HEK293 (cell line): Measurements from ENCODE around the gene KDM3B.

Source experiments
- CTCF ChIA-PET: fragments of 350-600 bp; formaldehyde crosslinking; extraction: SDS; loops from one replicate; lab custom pipeline; 2021; ENCODE audit warnings: antibody characterized with exemption; lab: Yijun Ruan, JAX
- POLR2A ChIA-PET: fragments of 300-600 bp; formaldehyde crosslinking; extraction: SDS; loops from one replicate; lab custom pipeline; 2020; ENCODE audit warnings: antibody characterized with exemption, inconsistent platforms; lab: Yijun Ruan, JAX
- H3K27ac ChIP-seq: fragments of 200-500 bp; sonication (Bioruptor generic); 2 replicates; pipeline ENCODE4 v1.5.1; 2014; ENCODE audit warnings: low read depth, low read length, control low read depth, inconsistent platforms; ENCODE audit errors: extremely low read depth
- H3K36me3 ChIP-seq, 2 experiments: fragments of 200-500 bp in 1 of 2; sonication (Bioruptor generic) in 1 of 2; 1 replicate in 1 of 2; 2 replicates in 1 of 2; pipeline ENCODE4 v1.5.1; 2014 to 2017; ENCODE audit warnings: inconsistent platforms in 2 of 2, low read length in 2 of 2; ENCODE audit not compliant: control insufficient read depth in 2 of 2, insufficient read depth in 1 of 2
- H3K4me1 ChIP-seq: fragments of 200-500 bp; sonication (Bioruptor generic); 2 replicates; pipeline ENCODE4 v1.5.1; 2014; ENCODE audit warnings: mild to moderate bottlenecking, low read length, inconsistent platforms; ENCODE audit not compliant: control insufficient read depth, insufficient read depth
- H3K4me3 ChIP-seq: 2 replicates; pipeline ENCODE4 v1.5.1; 2011; ENCODE audit warnings: low read depth, mild to moderate bottlenecking, control low read depth, low read length, moderate library complexity
- H3K9me3 ChIP-seq: fragments of 200-500 bp; sonication (Bioruptor generic); 2 replicates; pipeline ENCODE4 v1.5.1; 2014; ENCODE audit warnings: low read depth, low read length, inconsistent platforms; ENCODE audit not compliant: control insufficient read depth, insufficient read depth
- HOXC10 ChIP-seq: sonication (generic); formaldehyde crosslinking; IDR thresholded peaks from 2 replicates; pipeline ENCODE4 v1.8.1; 2023; ENCODE audit warnings: mild to moderate bottlenecking, missing genetic modification reagents
- MZF1 ChIP-seq: fragments of 450-650 bp; formaldehyde crosslinking; IDR thresholded peaks from 2 replicates; pipeline ENCODE4 v1.5.1; 2017; ENCODE audit warnings: missing biosample characterization, missing genetic modification characterization, borderline replicate concordance
- TCF7L2 ChIP-seq: IDR thresholded peaks from 2 replicates; pipeline ENCODE4 v1.6.1; 2011; ENCODE audit warnings: low read depth, mild to moderate bottlenecking, inconsistent platforms, low read length, moderate library complexity, borderline replicate concordance
- ZEB2 ChIP-seq: fragments of 450-650 bp; formaldehyde crosslinking; IDR thresholded peaks from 2 replicates; pipeline ENCODE4 v1.5.1; 2016; ENCODE audit warnings: missing biosample characterization, missing genetic modification characterization
- ZNF184 ChIP-seq: fragments of 450-650 bp; IDR thresholded peaks from 2 replicates; pipeline ENCODE4 v1.5.1; 2018; ENCODE audit warnings: missing biosample characterization, mild to moderate bottlenecking, missing genetic modification characterization
- ZNF221 ChIP-seq: fragments of 450-650 bp; formaldehyde crosslinking; IDR thresholded peaks from 2 replicates; pipeline ENCODE4 v1.5.1; 2017; ENCODE audit warnings: missing biosample characterization, missing genetic modification characterization, borderline replicate concordance
- ZNF292 ChIP-seq: fragments of 450-650 bp; formaldehyde crosslinking; IDR thresholded peaks from 2 replicates; pipeline ENCODE4 v1.5.1; 2016; ENCODE audit warnings: low read depth, missing biosample characterization, missing genetic modification characterization, borderline replicate concordance
- ZNF362 ChIP-seq: fragments of 450-650 bp; formaldehyde crosslinking; IDR thresholded peaks from 2 replicates; pipeline ENCODE4 v1.5.1; 2016; ENCODE audit warnings: missing biosample characterization, missing genetic modification characterization
- ZNF473 ChIP-seq: fragments of 450-650 bp; formaldehyde crosslinking; IDR thresholded peaks from 2 replicates; pipeline ENCODE4 v1.5.1; 2017; ENCODE audit warnings: missing biosample characterization, missing genetic modification characterization
- ZNF48 ChIP-seq: fragments of 450-650 bp; formaldehyde crosslinking; IDR thresholded peaks from 2 replicates; pipeline ENCODE4 v1.5.1; 2016; ENCODE audit warnings: missing biosample characterization, missing genetic modification characterization
- ZNF658 ChIP-seq: fragments of 450-650 bp; formaldehyde crosslinking; IDR thresholded peaks from 2 replicates; pipeline ENCODE4; 2016; ENCODE audit warnings: missing biosample characterization, missing genetic modification characterization
- TF ChIP-seq, protein P1 (sequence below): fragments of 450-650 bp; formaldehyde crosslinking; IDR thresholded peaks from 2 replicates; pipeline ENCODE4 v1.5.1; 2016; ENCODE audit warnings: missing biosample characterization, missing genetic modification characterization
- TF ChIP-seq, protein P2 (sequence below): fragments of 450-650 bp; formaldehyde crosslinking; IDR thresholded peaks from 2 replicates; pipeline ENCODE4 v1.5.1; 2016; ENCODE audit warnings: missing biosample characterization, missing genetic modification characterization

KDM3B gene

DNA sequence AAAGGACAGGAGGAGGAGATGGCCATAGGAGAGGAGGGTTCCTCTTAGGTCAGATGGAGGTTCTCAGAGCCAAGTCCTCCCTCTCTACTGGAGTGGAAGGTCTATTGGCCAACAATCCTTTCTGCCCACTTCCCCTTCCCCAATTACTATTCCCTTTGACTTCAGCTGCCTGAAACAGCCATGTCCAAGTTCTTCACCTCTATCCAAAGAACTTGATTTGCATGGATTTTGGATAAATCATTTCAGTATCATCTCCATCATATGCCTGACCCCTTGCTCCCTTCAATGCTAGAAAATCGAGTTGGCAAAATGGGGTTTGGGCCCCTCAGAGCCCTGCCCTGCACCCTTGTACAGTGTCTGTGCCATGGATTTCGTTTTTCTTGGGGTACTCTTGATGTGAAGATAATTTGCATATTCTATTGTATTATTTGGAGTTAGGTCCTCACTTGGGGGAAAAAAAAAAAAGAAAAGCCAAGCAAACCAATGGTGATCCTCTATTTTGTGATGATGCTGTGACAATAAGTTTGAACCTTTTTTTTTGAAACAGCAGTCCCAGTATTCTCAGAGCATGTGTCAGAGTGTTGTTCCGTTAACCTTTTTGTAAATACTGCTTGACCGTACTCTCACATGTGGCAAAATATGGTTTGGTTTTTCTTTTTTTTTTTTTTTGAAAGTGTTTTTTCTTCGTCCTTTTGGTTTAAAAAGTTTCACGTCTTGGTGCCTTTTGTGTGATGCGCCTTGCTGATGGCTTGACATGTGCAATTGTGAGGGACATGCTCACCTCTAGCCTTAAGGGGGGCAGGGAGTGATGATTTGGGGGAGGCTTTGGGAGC lies 115.9 kb downstream of the KDM3B start:
- CTCF ChIA-PET, result interaction anchor here (0.7 kb wide), 1 partner anchor 19 kb away, joined by 3 read pairs; no protein-coding TSS in a partner anchor
- Histone ChIP-seq H3K4me3 (peak overlapping the region; percentile 88), H3K4me1 (peaks cover 2% of the 10 kb centered on the region; the same call in 1 of the 2 replicates), H3K9me3 (no peaks in the 10 kb centered on the region), H3K27ac (no peak overlapping the region), H3K36me3 (peaks cover 0 to 8% of the 10 kb centered on the region in 2 experiments; a peak in 1 of 3 replicates)
- POLR2A ChIA-PET, result no interaction called here
- TF ChIP-seq, protein P1, sequence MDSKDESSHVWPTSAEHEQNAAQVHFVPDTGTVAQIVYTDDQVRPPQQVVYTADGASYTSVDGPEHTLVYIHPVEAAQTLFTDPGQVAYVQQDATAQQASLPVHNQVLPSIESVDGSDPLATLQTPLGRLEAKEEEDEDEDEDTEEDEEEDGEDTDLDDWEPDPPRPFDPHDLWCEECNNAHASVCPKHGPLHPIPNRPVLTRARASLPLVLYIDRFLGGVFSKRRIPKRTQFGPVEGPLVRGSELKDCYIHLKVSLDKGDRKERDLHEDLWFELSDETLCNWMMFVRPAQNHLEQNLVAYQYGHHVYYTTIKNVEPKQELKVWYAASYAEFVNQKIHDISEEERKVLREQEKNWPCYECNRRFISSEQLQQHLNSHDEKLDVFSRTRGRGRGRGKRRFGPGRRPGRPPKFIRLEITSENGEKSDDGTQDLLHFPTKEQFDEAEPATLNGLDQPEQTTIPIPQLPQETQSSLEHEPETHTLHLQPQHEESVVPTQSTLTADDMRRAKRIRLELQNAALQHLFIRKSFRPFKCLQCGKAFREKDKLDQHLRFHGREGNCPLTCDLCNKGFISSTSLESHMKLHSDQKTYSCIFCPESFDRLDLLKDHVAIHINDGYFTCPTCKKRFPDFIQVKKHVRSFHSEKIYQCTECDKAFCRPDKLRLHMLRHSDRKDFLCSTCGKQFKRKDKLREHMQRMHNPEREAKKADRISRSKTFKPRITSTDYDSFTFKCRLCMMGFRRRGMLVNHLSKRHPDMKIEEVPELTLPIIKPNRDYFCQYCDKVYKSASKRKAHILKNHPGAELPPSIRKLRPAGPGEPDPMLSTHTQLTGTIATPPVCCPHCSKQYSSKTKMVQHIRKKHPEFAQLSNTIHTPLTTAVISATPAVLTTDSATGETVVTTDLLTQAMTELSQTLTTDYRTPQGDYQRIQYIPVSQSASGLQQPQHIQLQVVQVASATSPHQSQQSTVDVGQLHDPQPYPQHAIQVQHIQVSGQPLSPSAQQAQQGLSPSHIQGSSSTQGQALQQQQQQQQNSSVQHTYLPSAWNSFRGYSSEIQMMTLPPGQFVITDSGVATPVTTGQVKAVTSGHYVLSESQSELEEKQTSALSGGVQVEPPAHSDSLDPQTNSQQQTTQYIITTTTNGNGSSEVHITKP, result peak; percentile 39; the same call in 1 of the 2 replicates
- TF ChIP-seq ZNF473 (tag by site-specific recombination) (no peak), ZNF362 (tag by site-specific recombination) (0 out of 2 replicates have a peak, but pooled peaks have one; percentile 41)

DNA sequence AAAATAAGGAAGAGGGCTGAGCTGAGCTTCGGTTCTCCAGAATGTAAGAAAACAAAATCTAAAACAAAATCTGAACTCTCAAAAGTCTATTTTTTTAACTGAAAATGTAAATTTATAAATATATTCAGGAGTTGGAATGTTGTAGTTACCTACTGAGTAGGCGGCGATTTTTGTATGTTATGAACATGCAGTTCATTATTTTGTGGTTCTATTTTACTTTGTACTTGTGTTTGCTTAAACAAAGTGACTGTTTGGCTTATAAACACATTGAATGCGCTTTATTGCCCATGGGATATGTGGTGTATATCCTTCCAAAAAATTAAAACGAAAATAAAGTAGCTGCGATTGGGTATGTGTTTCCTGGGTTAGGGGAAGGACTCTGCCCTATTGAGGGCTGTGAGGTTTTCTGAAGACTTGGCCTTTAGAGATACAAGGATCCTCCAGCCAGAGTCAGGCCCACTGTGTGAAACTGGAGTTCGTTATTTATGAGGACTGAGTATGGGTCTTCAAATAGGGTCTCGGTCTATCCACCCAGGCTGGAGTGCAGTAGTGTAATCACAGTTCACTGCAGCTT lies 116.6 kb downstream of the KDM3B start:
- TF ChIP-seq TCF7L2 (no peak), ZEB2 (tag by site-specific recombination) (no peak), ZNF48 (tag by site-specific recombination) (no peak), ZNF658 (tag by site-specific recombination) (no peak), ZNF292 (no peak), ZNF184 (tag by site-specific recombination) (no peak), ZNF221 (tag by site-specific recombination) (no peak), MZF1 (no peak), HOXC10 (CRISPR knock-in tag) (no peak)
- TF ChIP-seq, protein P2, sequence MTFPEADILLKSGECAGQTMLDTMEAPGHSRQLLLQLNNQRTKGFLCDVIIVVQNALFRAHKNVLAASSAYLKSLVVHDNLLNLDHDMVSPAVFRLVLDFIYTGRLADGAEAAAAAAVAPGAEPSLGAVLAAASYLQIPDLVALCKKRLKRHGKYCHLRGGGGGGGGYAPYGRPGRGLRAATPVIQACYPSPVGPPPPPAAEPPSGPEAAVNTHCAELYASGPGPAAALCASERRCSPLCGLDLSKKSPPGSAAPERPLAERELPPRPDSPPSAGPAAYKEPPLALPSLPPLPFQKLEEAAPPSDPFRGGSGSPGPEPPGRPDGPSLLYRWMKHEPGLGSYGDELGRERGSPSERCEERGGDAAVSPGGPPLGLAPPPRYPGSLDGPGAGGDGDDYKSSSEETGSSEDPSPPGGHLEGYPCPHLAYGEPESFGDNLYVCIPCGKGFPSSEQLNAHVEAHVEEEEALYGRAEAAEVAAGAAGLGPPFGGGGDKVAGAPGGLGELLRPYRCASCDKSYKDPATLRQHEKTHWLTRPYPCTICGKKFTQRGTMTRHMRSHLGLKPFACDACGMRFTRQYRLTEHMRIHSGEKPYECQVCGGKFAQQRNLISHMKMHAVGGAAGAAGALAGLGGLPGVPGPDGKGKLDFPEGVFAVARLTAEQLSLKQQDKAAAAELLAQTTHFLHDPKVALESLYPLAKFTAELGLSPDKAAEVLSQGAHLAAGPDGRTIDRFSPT, result no peak
- Histone ChIP-seq H3K4me1 (no peaks in the 10 kb centered on the region), H3K36me3 (peaks cover 0 to 8% of the 10 kb centered on the region in 2 experiments; a peak in 1 of 3 replicates), H3K27ac (no peak overlapping the region), H3K4me3 (no peak overlapping the region), H3K9me3 (no peaks in the 10 kb centered on the region)
- POLR2A ChIA-PET, result no interaction called here
- CTCF ChIA-PET, result interaction anchor here (0.6 kb wide), 1 partner anchor 35 kb away, joined by 3 read pairs; no protein-coding TSS in a partner anchor
